ENCODE data around the gene NMT2. TPM values are rescaled to one million over a fixed set of nuclear protein-coding genes. Genes with fewer than 3 reads are reported as not detected.

The NMT2 gene
- total and polyA plus RNA-seq, 2 experiments from 2014 or later, result 11.7 to 16.8 TPM

DNA sequence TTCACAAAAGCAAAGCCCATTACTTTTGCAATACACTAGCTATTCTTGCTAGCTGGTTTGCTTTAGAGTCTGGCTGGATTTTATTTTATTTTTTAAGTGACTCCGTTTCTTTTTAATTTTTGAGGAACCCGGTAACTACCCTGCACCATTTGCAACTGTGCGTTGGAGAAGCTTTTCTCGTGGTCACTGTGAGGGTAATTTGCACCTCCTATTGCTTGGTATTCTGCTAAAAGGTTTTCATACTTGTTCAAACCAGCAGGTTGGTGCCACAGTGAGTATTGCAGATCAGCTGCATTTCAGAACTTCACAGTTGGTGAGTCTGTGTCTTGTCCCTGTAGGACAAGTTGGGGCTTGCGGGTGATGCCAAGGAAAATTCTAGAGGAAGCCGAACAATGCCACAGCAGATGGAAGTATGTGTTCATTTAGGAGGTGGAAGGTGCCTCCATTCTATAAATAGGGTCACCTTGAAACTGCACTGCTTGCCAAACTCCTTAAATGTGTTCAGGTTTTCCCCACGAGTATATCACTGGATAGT, 3.9 kb upstream of the NMT2 start:
- Histone ChIP-seq H3F3A (replicated peaks; ENCODE audit: low read depth) (no peaks in the 10 kb centered on the region), H3K27me3 (ENCODE audit: insufficient read depth) (no peaks in the 10 kb centered on the region), H3K4me1 (ENCODE audit: insufficient read depth) (peaks cover 2% of the 10 kb centered on the region; the same call in 1 of the 2 replicates), H3K4me3 (no peak overlapping the region), H3K36me3 (ENCODE audit: insufficient read depth) (no peaks in the 10 kb centered on the region), H3K79me2 (replicated peaks; ENCODE audit: insufficient read depth) (peaks cover under 1% of the 10 kb centered on the region; the same call in 1 of the 2 replicates), H4K20me1 (replicated peaks; ENCODE audit: insufficient read depth) (no peaks in the 10 kb centered on the region), H2AFZ (peak overlapping the region; percentile 50; the same call in 1 of the 2 replicates), H3K4me2 (no peak overlapping the region), H3K9me2 (ENCODE audit: insufficient read depth) (no peaks in the 10 kb centered on the region), H3K27ac (ENCODE audit: low read depth) (no peak overlapping the region)
- peaks cover 7% of the 10 kb centered on the region for H3K4me1 Mint-ChIP-seq
- H3K4me3 Mint-ChIP-seq, result no peak overlapping the region
- no peak for ATAC-seq
- TF ChIP-seq CREB1 (CRISPR knock-in tag; IDR thresholded peaks at IDR 0.05; ENCODE audit: low read depth) (no peak), EZH2 (IDR thresholded peaks at IDR 0.05; ENCODE audit: low read depth, unreplicated experiment) (no peak), ZNF114 (CRISPR knock-in tag; IDR thresholded peaks at IDR 0.05) (no peak), POLR2AphosphoS5 (IDR thresholded peaks at IDR 0.05; ENCODE audit: low read depth) (no peak), EZH2phosphoT487 (IDR thresholded peaks at IDR 0.05; ENCODE audit: unreplicated experiment) (no peak), NANOG (IDR thresholded peaks at IDR 0.05; ENCODE audit: borderline replicate concordance) (no peak), JUNB (IDR thresholded peaks at IDR 0.05; ENCODE audit: unreplicated experiment) (no peak), STAT1 (IDR thresholded peaks at IDR 0.05; ENCODE audit: unreplicated experiment) (no peak), ZNF331 (CRISPR knock-in tag; IDR thresholded peaks at IDR 0.05; ENCODE audit: low read depth) (no peak)
- TF ChIP-seq, protein P1, sequence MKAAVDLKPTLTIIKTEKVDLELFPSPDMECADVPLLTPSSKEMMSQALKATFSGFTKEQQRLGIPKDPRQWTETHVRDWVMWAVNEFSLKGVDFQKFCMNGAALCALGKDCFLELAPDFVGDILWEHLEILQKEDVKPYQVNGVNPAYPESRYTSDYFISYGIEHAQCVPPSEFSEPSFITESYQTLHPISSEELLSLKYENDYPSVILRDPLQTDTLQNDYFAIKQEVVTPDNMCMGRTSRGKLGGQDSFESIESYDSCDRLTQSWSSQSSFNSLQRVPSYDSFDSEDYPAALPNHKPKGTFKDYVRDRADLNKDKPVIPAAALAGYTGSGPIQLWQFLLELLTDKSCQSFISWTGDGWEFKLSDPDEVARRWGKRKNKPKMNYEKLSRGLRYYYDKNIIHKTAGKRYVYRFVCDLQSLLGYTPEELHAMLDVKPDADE (IDR thresholded peaks at IDR 0.05), result no peak
- TF ChIP-seq, protein P2, sequence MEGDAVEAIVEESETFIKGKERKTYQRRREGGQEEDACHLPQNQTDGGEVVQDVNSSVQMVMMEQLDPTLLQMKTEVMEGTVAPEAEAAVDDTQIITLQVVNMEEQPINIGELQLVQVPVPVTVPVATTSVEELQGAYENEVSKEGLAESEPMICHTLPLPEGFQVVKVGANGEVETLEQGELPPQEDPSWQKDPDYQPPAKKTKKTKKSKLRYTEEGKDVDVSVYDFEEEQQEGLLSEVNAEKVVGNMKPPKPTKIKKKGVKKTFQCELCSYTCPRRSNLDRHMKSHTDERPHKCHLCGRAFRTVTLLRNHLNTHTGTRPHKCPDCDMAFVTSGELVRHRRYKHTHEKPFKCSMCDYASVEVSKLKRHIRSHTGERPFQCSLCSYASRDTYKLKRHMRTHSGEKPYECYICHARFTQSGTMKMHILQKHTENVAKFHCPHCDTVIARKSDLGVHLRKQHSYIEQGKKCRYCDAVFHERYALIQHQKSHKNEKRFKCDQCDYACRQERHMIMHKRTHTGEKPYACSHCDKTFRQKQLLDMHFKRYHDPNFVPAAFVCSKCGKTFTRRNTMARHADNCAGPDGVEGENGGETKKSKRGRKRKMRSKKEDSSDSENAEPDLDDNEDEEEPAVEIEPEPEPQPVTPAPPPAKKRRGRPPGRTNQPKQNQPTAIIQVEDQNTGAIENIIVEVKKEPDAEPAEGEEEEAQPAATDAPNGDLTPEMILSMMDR (conservative IDR thresholded peaks at IDR 0.05; ENCODE audit: low read depth in 2 of 2), result no peak
- TF ChIP-seq, protein P3, sequence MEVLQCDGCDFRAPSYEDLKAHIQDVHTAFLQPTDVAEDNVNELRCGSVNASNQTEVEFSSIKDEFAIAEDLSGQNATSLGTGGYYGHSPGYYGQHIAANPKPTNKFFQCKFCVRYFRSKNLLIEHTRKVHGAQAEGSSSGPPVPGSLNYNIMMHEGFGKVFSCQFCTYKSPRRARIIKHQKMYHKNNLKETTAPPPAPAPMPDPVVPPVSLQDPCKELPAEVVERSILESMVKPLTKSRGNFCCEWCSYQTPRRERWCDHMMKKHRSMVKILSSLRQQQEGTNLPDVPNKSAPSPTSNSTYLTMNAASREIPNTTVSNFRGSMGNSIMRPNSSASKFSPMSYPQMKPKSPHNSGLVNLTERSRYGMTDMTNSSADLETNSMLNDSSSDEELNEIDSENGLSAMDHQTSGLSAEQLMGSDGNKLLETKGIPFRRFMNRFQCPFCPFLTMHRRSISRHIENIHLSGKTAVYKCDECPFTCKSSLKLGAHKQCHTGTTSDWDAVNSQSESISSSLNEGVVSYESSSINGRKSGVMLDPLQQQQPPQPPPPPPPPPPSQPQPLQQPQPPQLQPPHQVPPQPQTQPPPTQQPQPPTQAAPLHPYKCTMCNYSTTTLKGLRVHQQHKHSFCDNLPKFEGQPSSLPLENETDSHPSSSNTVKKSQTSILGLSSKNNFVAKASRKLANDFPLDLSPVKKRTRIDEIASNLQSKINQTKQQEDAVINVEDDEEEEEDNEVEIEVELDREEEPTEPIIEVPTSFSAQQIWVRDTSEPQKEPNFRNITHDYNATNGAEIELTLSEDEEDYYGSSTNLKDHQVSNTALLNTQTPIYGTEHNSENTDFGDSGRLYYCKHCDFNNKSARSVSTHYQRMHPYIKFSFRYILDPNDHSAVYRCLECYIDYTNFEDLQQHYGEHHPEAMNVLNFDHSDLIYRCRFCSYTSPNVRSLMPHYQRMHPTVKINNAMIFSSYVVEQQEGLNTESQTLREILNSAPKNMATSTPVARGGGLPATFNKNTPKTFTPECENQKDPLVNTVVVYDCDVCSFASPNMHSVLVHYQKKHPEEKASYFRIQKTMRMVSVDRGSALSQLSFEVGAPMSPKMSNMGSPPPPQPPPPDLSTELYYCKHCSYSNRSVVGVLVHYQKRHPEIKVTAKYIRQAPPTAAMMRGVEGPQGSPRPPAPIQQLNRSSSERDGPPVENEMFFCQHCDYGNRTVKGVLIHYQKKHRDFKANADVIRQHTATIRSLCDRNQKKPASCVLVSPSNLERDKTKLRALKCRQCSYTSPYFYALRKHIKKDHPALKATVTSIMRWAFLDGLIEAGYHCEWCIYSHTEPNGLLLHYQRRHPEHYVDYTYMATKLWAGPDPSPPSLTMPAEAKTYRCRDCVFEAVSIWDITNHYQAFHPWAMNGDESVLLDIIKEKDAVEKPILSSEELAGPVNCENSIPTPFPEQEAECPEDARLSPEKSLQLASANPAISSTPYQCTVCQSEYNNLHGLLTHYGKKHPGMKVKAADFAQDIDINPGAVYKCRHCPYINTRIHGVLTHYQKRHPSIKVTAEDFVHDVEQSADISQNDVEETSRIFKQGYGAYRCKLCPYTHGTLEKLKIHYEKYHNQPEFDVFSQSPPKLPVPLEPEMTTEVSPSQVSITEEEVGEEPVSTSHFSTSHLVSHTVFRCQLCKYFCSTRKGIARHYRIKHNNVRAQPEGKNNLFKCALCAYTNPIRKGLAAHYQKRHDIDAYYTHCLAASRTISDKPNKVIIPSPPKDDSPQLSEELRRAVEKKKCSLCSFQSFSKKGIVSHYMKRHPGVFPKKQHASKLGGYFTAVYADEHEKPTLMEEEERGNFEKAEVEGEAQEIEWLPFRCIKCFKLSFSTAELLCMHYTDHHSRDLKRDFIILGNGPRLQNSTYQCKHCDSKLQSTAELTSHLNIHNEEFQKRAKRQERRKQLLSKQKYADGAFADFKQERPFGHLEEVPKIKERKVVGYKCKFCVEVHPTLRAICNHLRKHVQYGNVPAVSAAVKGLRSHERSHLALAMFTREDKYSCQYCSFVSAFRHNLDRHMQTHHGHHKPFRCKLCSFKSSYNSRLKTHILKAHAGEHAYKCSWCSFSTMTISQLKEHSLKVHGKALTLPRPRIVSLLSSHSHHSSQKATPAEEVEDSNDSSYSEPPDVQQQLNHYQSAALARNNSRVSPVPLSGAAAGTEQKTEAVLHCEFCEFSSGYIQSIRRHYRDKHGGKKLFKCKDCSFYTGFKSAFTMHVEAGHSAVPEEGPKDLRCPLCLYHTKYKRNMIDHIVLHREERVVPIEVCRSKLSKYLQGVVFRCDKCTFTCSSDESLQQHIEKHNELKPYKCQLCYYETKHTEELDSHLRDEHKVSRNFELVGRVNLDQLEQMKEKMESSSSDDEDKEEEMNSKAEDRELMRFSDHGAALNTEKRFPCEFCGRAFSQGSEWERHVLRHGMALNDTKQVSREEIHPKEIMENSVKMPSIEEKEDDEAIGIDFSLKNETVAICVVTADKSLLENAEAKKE (CRISPR knock-in tag; IDR thresholded peaks at IDR 0.05), result no peak
- TF ChIP-seq, protein P4, sequence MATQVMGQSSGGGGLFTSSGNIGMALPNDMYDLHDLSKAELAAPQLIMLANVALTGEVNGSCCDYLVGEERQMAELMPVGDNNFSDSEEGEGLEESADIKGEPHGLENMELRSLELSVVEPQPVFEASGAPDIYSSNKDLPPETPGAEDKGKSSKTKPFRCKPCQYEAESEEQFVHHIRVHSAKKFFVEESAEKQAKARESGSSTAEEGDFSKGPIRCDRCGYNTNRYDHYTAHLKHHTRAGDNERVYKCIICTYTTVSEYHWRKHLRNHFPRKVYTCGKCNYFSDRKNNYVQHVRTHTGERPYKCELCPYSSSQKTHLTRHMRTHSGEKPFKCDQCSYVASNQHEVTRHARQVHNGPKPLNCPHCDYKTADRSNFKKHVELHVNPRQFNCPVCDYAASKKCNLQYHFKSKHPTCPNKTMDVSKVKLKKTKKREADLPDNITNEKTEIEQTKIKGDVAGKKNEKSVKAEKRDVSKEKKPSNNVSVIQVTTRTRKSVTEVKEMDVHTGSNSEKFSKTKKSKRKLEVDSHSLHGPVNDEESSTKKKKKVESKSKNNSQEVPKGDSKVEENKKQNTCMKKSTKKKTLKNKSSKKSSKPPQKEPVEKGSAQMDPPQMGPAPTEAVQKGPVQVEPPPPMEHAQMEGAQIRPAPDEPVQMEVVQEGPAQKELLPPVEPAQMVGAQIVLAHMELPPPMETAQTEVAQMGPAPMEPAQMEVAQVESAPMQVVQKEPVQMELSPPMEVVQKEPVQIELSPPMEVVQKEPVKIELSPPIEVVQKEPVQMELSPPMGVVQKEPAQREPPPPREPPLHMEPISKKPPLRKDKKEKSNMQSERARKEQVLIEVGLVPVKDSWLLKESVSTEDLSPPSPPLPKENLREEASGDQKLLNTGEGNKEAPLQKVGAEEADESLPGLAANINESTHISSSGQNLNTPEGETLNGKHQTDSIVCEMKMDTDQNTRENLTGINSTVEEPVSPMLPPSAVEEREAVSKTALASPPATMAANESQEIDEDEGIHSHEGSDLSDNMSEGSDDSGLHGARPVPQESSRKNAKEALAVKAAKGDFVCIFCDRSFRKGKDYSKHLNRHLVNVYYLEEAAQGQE (IDR thresholded peaks at IDR 0.05; ENCODE audit: unreplicated experiment), result no peak
- no peak for DNase-seq (ENCODE audit: low spot score)
- H3K27ac Mint-ChIP-seq, result no peak overlapping the region
- no peaks in the 10 kb centered on the region for H3K36me3 Mint-ChIP-seq (ENCODE audit: low read depth)
- no peaks in the 10 kb centered on the region for H3K9me3 Mint-ChIP-seq
- H3K27me3 Mint-ChIP-seq (ENCODE audit: insufficient read depth, low read depth, poor library complexity), result peaks cover 2% of the 10 kb centered on the region
